Type B pancreatic cell (in vitro differentiated cells): Measurements from ENCODE around the gene RIMBP2. TPM values are rescaled to one million over a fixed set of nuclear protein-coding genes. Genes with fewer than 3 reads are reported as not detected.
A peak's percentile ranks its signal among the peaks of the same experiment; 100 is the strongest.

Experiments used
- DNase-seq: peaks from one replicate; pipeline ENCODE4 v3.0.0; 2021; ENCODE audit warnings: mixed read lengths; ENCODE audit not compliant: unreplicated experiment; ENCODE audit errors: extremely low spot score
- H3K27ac Mint-ChIP-seq: 2 replicates; pipeline ENCODE4 v1.8.0; 2021; ENCODE audit warnings: mild to moderate bottlenecking, mixed read lengths
- H3K27me3 Mint-ChIP-seq: 2 replicates; pipeline ENCODE4 v1.8.0; 2021; ENCODE audit warnings: mixed read lengths
- H3K36me3 Mint-ChIP-seq: 2 replicates; pipeline ENCODE4 v1.8.0; 2021; ENCODE audit warnings: mixed read lengths
- H3K4me1 Mint-ChIP-seq: one replicate; pipeline ENCODE4 v1.8.0; 2021; ENCODE audit warnings: mixed read lengths; ENCODE audit not compliant: unreplicated experiment
- H3K4me3 Mint-ChIP-seq: 2 replicates; pipeline ENCODE4 v1.8.0; 2021; ENCODE audit warnings: mild to moderate bottlenecking, mixed read lengths
- H3K9me3 Mint-ChIP-seq: 2 replicates; pipeline ENCODE4 v1.8.0; 2021; ENCODE audit warnings: mixed read lengths
- CTCF ChIP-seq: fragments of 200-600 bp; sonication (generic); conservative IDR thresholded peaks from 2 replicates; pipeline ENCODE4 v1.5.0; 2021; ENCODE audit warnings: antibody characterized with exemption, mild to moderate bottlenecking
- total RNA-seq: library from RNA; stranded (reverse); gene quantifications from 2 replicates; pipeline ENCODE4 v1.2.1, GENCODE V29; 2021; ENCODE audit warnings: low replicate concordance

Gene RIMBP2
- total RNA-seq, 1 donor from 2014 or later: 23.7 TPM

DNA sequence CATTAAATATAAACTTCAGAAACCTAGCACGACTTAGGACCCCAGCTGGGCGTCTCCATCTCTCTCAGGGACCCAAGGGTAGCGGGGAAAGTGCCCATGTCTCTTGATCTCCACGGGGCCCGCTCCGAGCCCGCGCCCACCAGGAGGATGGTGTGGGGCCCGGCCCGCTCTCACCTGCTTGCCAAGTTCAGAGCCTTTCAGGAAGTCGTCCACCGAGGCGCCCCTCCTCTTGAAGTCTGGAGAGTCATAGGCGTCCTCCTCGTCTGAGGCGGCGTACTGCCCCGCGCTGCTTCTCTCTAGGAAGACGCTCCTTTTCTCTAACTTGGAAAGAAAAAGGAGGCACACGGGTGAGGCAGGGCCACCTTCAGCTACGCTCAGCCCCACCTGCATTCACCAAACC lies 281.5 kb downstream of the RIMBP2 start:
- peaks cover 3% of the 10 kb centered on the region for H3K27me3 Mint-ChIP-seq
- H3K4me1 Mint-ChIP-seq: peaks cover 4% of the 10 kb centered on the region
- peaks cover 8% of the 10 kb centered on the region for H3K36me3 Mint-ChIP-seq
- H3K27ac Mint-ChIP-seq: no peak overlapping the region
- no peak for DNase-seq
- TF ChIP-seq CTCF: no peak
- H3K4me3 Mint-ChIP-seq: no peak overlapping the region
- H3K9me3 Mint-ChIP-seq: peaks cover 5% of the 10 kb centered on the region

DNA sequence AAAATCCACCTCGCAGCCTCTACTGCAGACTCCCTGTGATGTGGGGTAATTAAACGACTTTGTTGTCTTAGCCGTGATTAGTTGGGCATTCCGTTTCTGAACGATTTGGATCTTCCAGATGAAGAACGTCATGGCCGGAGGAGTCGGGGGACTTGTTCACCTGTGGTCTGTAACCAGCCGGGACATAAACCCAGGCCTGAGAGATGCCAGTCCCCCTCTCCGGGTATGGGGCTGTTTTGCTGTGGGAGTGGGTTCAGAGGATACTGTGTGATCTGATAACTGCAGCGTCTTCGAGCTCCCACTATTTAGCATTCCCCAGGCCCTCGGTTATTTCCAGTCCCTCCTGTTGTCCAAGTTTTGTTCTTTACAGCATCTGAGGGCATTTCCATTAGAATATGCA lies 282.3 kb downstream of the RIMBP2 start:
- peaks cover 7% of the 10 kb centered on the region for H3K4me1 Mint-ChIP-seq
- H3K4me3 Mint-ChIP-seq: no peak overlapping the region
- H3K27me3 Mint-ChIP-seq: no peaks in the 10 kb centered on the region
- no peak overlapping the region for H3K27ac Mint-ChIP-seq
- DNase-seq: no peak
- peaks cover under 1% of the 10 kb centered on the region for H3K9me3 Mint-ChIP-seq
- TF ChIP-seq CTCF: no peak
- H3K36me3 Mint-ChIP-seq: peaks cover 3% of the 10 kb centered on the region

GRCh38 chr12:130433411-130433810 lies 282.7 kb downstream of the RIMBP2 start:
- no peak overlapping the region for H3K4me3 Mint-ChIP-seq
- TF ChIP-seq CTCF: no peak
- no peak for DNase-seq
- H3K27ac Mint-ChIP-seq: no peak overlapping the region
- H3K4me1 Mint-ChIP-seq: peaks cover 8% of the 10 kb centered on the region
- H3K27me3 Mint-ChIP-seq: no peaks in the 10 kb centered on the region
- peaks cover 3% of the 10 kb centered on the region for H3K36me3 Mint-ChIP-seq
- no peaks in the 10 kb centered on the region for H3K9me3 Mint-ChIP-seq

GRCh38 chr12:130431176-130431575 lies 284.9 kb downstream of the RIMBP2 start:
- Mint-ChIP-seq H3K4me3 (no peak overlapping the region), H3K27me3 (no peaks in the 10 kb centered on the region), H3K27ac (no peak overlapping the region), H3K9me3 (no peaks in the 10 kb centered on the region), H3K36me3 (peaks cover 3% of the 10 kb centered on the region), H3K4me1 (peaks cover 16% of the 10 kb centered on the region)
- TF ChIP-seq CTCF: no peak
- no peak for DNase-seq

GRCh38 chr12:130429656-130430505 lies 286.2 kb downstream of the RIMBP2 start:
- Mint-ChIP-seq H3K4me3 (no peak overlapping the region), H3K27me3 (no peaks in the 10 kb centered on the region)
- peak; percentile 51 for DNase-seq

More at GRCh38 chr12:130429656-130430505, 286.2 kb downstream of the RIMBP2 start:
- H3K9me3 Mint-ChIP-seq: no peaks in the 10 kb centered on the region
- H3K4me1 Mint-ChIP-seq: peaks cover 16% of the 10 kb centered on the region
- H3K27ac Mint-ChIP-seq: no peak overlapping the region
- peaks cover 3% of the 10 kb centered on the region for H3K36me3 Mint-ChIP-seq
- TF ChIP-seq CTCF: no peak
